ENCODE results near the gene CDKAL1.

GRCh38 chr6:21144928-21145327 is 610.7 kb downstream of the CDKAL1 start:
- TF ChIP-seq, protein P1, sequence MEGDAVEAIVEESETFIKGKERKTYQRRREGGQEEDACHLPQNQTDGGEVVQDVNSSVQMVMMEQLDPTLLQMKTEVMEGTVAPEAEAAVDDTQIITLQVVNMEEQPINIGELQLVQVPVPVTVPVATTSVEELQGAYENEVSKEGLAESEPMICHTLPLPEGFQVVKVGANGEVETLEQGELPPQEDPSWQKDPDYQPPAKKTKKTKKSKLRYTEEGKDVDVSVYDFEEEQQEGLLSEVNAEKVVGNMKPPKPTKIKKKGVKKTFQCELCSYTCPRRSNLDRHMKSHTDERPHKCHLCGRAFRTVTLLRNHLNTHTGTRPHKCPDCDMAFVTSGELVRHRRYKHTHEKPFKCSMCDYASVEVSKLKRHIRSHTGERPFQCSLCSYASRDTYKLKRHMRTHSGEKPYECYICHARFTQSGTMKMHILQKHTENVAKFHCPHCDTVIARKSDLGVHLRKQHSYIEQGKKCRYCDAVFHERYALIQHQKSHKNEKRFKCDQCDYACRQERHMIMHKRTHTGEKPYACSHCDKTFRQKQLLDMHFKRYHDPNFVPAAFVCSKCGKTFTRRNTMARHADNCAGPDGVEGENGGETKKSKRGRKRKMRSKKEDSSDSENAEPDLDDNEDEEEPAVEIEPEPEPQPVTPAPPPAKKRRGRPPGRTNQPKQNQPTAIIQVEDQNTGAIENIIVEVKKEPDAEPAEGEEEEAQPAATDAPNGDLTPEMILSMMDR (conservative IDR thresholded peaks at IDR 0.05), result no peak
- TF ChIP-seq EZH2 (IDR thresholded peaks at IDR 0.05; ENCODE audit: low read depth), result no peak
